ENCODE data around the gene CACNA1C.

Gene CACNA1C

GRCh38 chr12:2229661-2230539 is 177.1 kb downstream of the CACNA1C start:
- DNase-seq, result no peak
- TF ChIP-seq CTCF (IDR thresholded peaks at IDR 0.05; ENCODE audit: low read depth, low read length, missing control alignments), result peak; percentile 43
- Histone ChIP-seq H3K4me3 (ENCODE audit: low read depth, low read length) (peak overlapping the region; percentile 29), H3K27ac (no peak overlapping the region), H3K27me3 (replicated peaks) (no peaks in the 10 kb centered on the region), H3K36me3 (replicated peaks) (no peaks in the 10 kb centered on the region)
- in situ Hi-C loops (cut with HindIII; ENCODE audit: low pct_ligation_motif_present, low sequenced_read_pairs), result no loop called here

- Histone ChIP-seq H3K4me3 (ENCODE audit: low read depth, low read length) (no peak overlapping the region), H3K27ac (no peak overlapping the region), H3K36me3 (replicated peaks) (no peaks in the 10 kb centered on the region), H3K27me3 (replicated peaks) (no peaks in the 10 kb centered on the region)
- DNase-seq, result no peak
- TF ChIP-seq CTCF (IDR thresholded peaks at IDR 0.05; ENCODE audit: low read depth, low read length, missing control alignments), result no peak
- in situ Hi-C loops (cut with HindIII; ENCODE audit: low pct_ligation_motif_present, low sequenced_read_pairs), result no loop called here
Observed at GRCh38 chr12:2231011-2231595, 178.3 kb downstream of the CACNA1C start.

- Histone ChIP-seq H3K27ac (no peak overlapping the region), H3K4me3 (ENCODE audit: low read depth, low read length) (no peak overlapping the region), H3K36me3 (replicated peaks) (no peaks in the 10 kb centered on the region), H3K27me3 (replicated peaks) (no peaks in the 10 kb centered on the region)
- TF ChIP-seq CTCF (IDR thresholded peaks at IDR 0.05; ENCODE audit: low read depth, low read length, missing control alignments), result no peak
- DNase-seq, result no peak
- in situ Hi-C loops (cut with HindIII; ENCODE audit: low pct_ligation_motif_present, low sequenced_read_pairs), result no loop called here
Observed at GRCh38 chr12:2231956-2232355, 179.2 kb downstream of the CACNA1C start.

GRCh38 chr12:2233034-2233433 is 180.2 kb downstream of the CACNA1C start:
- DNase-seq, result no peak
- no peak for TF ChIP-seq CTCF (IDR thresholded peaks at IDR 0.05; ENCODE audit: low read depth, low read length, missing control alignments)
- Histone ChIP-seq H3K4me3 (ENCODE audit: low read depth, low read length) (no peak overlapping the region), H3K27ac (no peak overlapping the region), H3K27me3 (replicated peaks) (no peaks in the 10 kb centered on the region), H3K36me3 (replicated peaks) (no peaks in the 10 kb centered on the region)
- in situ Hi-C loops (cut with HindIII; ENCODE audit: low pct_ligation_motif_present, low sequenced_read_pairs), result no loop called here

- no peak for DNase-seq
- H3K27me3 ChIP-seq (replicated peaks), result no peaks in the 10 kb centered on the region
- no peak overlapping the region for H3K4me3 ChIP-seq (ENCODE audit: low read depth, low read length)
- no peaks in the 10 kb centered on the region for H3K36me3 ChIP-seq (replicated peaks)
- no peak overlapping the region for H3K27ac ChIP-seq
- in situ Hi-C loops (cut with HindIII; ENCODE audit: low pct_ligation_motif_present, low sequenced_read_pairs), result no loop called here
- TF ChIP-seq CTCF (IDR thresholded peaks at IDR 0.05; ENCODE audit: low read depth, low read length, missing control alignments), result no peak
Observed at GRCh38 chr12:2234091-2234490, 181.3 kb downstream of the CACNA1C start.

Measured in brain microvascular endothelial cell (primary cell).